SK-N-SH treated with all-trans-retinoic acid at 6 μM for 48 hours (cell line): ENCODE results near the gene DCDC1.

ENCODE experiments used
- ESRRG ChIP-seq: fragments of 250-450 bp; sonication (Bioruptor Pico); IDR thresholded peaks from 2 replicates; pipeline ENCODE4 v1.6.1; 2021; ENCODE audit warnings: mild to moderate bottlenecking
- SNAI2 ChIP-seq: fragments of 250-450 bp; sonication (Bioruptor Pico); IDR thresholded peaks from 2 replicates; pipeline ENCODE4 v1.5.0; 2020; ENCODE audit warnings: mild to moderate bottlenecking, moderate library complexity
- ZC3H10 ChIP-seq: fragments of 250-450 bp; sonication (Bioruptor Pico); IDR thresholded peaks from 2 replicates; pipeline ENCODE4 v1.5.1; 2021; ENCODE audit warnings: mild to moderate bottlenecking, moderate library complexity
- ZFP30 ChIP-seq: fragments of 450-650 bp; formaldehyde crosslinking; IDR thresholded peaks from 2 replicates; pipeline ENCODE4 v1.5.0; 2022; ENCODE audit warnings: mild to moderate bottlenecking, moderate library complexity
- TF ChIP-seq, protein P1 (sequence below): fragments of 250-450 bp; sonication (Bioruptor Pico); IDR thresholded peaks from 2 replicates; pipeline ENCODE4 v1.8.0; 2020; ENCODE audit warnings: mild to moderate bottlenecking, moderate library complexity, borderline replicate concordance

DNA sequence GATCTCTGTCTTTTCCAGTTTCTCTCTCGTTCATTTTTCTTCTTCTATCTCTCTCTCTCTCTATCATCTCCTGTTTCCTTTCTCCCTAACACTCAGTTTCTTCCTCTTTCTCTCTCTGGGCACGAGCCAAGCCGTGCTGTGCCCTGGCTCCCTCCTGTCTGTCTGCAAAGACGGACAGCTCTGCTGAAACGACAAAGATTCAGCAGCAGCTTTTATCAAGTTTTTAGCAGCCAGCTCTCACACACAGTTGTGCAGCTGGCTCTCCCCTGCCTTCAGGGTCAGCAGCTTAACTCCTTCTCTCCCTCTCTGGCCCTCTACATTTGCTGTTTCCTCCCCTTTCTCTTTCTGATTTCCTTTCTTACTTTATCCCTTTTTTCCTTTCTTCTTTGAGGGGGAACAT is 431.4 kb downstream of the DCDC1 start:
- TF ChIP-seq ZC3H10 = no peak
- no peak for TF ChIP-seq ZFP30 (CRISPR knock-in tag)
- TF ChIP-seq ESRRG = no peak
- TF ChIP-seq, protein P1, sequence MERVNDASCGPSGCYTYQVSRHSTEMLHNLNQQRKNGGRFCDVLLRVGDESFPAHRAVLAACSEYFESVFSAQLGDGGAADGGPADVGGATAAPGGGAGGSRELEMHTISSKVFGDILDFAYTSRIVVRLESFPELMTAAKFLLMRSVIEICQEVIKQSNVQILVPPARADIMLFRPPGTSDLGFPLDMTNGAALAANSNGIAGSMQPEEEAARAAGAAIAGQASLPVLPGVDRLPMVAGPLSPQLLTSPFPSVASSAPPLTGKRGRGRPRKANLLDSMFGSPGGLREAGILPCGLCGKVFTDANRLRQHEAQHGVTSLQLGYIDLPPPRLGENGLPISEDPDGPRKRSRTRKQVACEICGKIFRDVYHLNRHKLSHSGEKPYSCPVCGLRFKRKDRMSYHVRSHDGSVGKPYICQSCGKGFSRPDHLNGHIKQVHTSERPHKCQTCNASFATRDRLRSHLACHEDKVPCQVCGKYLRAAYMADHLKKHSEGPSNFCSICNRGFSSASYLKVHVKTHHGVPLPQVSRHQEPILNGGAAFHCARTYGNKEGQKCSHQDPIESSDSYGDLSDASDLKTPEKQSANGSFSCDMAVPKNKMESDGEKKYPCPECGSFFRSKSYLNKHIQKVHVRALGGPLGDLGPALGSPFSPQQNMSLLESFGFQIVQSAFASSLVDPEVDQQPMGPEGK = no peak
- no peak for TF ChIP-seq SNAI2 (CRISPR knock-in tag)
